HepG2 (cell line): Measurements from ENCODE around the gene ERF.

Experiments
- CTCF ChIP-seq: sonication (generic); formaldehyde crosslinking; IDR thresholded peaks from 2 replicates; pipeline ENCODE4 v1.5.0; 2020; ENCODE audit warnings: mild to moderate bottlenecking, missing genetic modification reagents, moderate library complexity
- HDAC2 ChIP-seq: sonication (generic); formaldehyde crosslinking; IDR thresholded peaks from 2 replicates; pipeline ENCODE4 v1.4.0; 2020; ENCODE audit warnings: missing genetic modification reagents
- HINFP ChIP-seq: sonication (generic); formaldehyde crosslinking; IDR thresholded peaks from 2 replicates; pipeline ENCODE4 v1.4.0; 2020; ENCODE audit warnings: low read depth, mild to moderate bottlenecking, missing genetic modification reagents
- NFYB ChIP-seq: sonication (generic); formaldehyde crosslinking; IDR thresholded peaks from 2 replicates; pipeline ENCODE4 v1.4.0; 2020; ENCODE audit warnings: missing genetic modification reagents
- PAX8 ChIP-seq: sonication (generic); formaldehyde crosslinking; IDR thresholded peaks from 2 replicates; pipeline ENCODE4 v1.8.0; 2022; ENCODE audit warnings: mild to moderate bottlenecking, missing genetic modification reagents, borderline replicate concordance
- POLR2A ChIP-seq, 2 experiments: IDR thresholded peaks; 2 replicates each; pipeline ENCODE4 v1.6.1; 2011; ENCODE audit warnings: low read depth in 2 of 2, low read length in 2 of 2, mild to moderate bottlenecking in 1 of 2, moderate library complexity in 1 of 2; ENCODE audit not compliant: insufficient read depth in 1 of 2
- REXO4 ChIP-seq: sonication (generic); formaldehyde crosslinking; IDR thresholded peaks from 2 replicates; pipeline ENCODE4 v1.8.0; 2022; ENCODE audit warnings: missing genetic modification reagents, mild to moderate bottlenecking, borderline replicate concordance
- SATB2 ChIP-seq: sonication (generic); formaldehyde crosslinking; IDR thresholded peaks from 2 replicates; pipeline ENCODE4 v1.5.0; 2020; ENCODE audit warnings: missing genetic modification reagents
- SUZ12 ChIP-seq: fragments of 150-350 bp; IDR thresholded peaks from 2 replicates; pipeline ENCODE4 v1.6.1; 2014; ENCODE audit warnings: low read depth, low read length
- ZKSCAN8 ChIP-seq: IDR thresholded peaks from 2 replicates; pipeline ENCODE4 v1.6.1; 2016; ENCODE audit warnings: borderline replicate concordance, missing genetic modification reagents, missing compliant biosample characterization
- ZNF263 ChIP-seq: sonication (generic); formaldehyde crosslinking; IDR thresholded peaks from 2 replicates; pipeline ENCODE4 v1.4.0; 2020; ENCODE audit warnings: missing genetic modification reagents

GRCh38 chr19:42239544-42240220 lies 15.2 kb downstream of the ERF start:
- no peak for TF ChIP-seq ZKSCAN8 (CRISPR knock-in tag)
- no peak for TF ChIP-seq HDAC2
- no peak for TF ChIP-seq SUZ12
- no peak for TF ChIP-seq ZNF263
- TF ChIP-seq PAX8: no peak
- TF ChIP-seq HINFP: no peak
- no peak for TF ChIP-seq REXO4 (CRISPR knock-in tag)
- TF ChIP-seq CTCF (CRISPR knock-in tag): no peak
- no peak for TF ChIP-seq SATB2
- TF ChIP-seq POLR2A (IDR thresholded peaks at IDR 0.05; ENCODE audit: insufficient read depth in 1 of 2, low read depth in 2 of 2, low read length in 2 of 2): no peak
- no peak for TF ChIP-seq NFYB (CRISPR knock-in tag)
